Measurements from ENCODE around the gene PARD6A. TPM values are rescaled to one million over a fixed set of nuclear protein-coding genes. Genes with fewer than 3 reads are reported as not detected.

The PARD6A gene
- total and polyA plus RNA-seq, 2 experiments from 2014 or later, result 0.58 to 0.97 TPM

- no peak for TF ChIP-seq EZH2phosphoT487 (IDR thresholded peaks at IDR 0.05; ENCODE audit: insufficient read depth, low read depth)
- TF ChIP-seq EZH2 (IDR thresholded peaks at IDR 0.05; ENCODE audit: insufficient read depth, poor library complexity, severe bottlenecking), result no peak
- Histone ChIP-seq H3K79me2 (ENCODE audit: insufficient read depth) (no peaks in the 10 kb centered on the region), H3K4me3 (no peak overlapping the region), H4K20me1 (ENCODE audit: insufficient read depth) (no peaks in the 10 kb centered on the region), H3K9ac (no peak overlapping the region), H3K36me3 (ENCODE audit: low read depth) (no peaks in the 10 kb centered on the region), H3K9me3 (ENCODE audit: low read depth) (no peaks in the 10 kb centered on the region), H3K27me3 (replicated peaks; ENCODE audit: insufficient read depth) (no peaks in the 10 kb centered on the region), H3K27ac (no peak overlapping the region), H3K4me1 (ENCODE audit: insufficient read depth) (no peaks in the 10 kb centered on the region), H2AFZ (no peak overlapping the region), H3K4me2 (ENCODE audit: unreplicated experiment) (no peak overlapping the region), H3K9me2 (ENCODE audit: insufficient read depth) (no peaks in the 10 kb centered on the region), H3F3A (ENCODE audit: insufficient read depth) (no peaks in the 10 kb centered on the region)
- WGBS, 2 experiments (ENCODE audit: low coverage in 1 of 2, low lambda C conversion rate in 2 of 2, missing lambda C conversion rate in 2 of 2), result 75 to 79% methylated on average over 8 of the region's 8 CpGs
- no peak for DNase-seq
- in situ Hi-C loops (cut with MboI), result loop anchor here (10.0 kb wide), 1 partner anchor 128 kb away; the partner anchor contains the start of genes RANBP10 and TSNAXIP1
These were observed 16.2 kb downstream of the PARD6A start for GRCh38 chr16:67676939-67677338.

- Histone ChIP-seq H3K4me2 (ENCODE audit: unreplicated experiment) (no peak overlapping the region), H3K9me2 (ENCODE audit: insufficient read depth) (no peaks in the 10 kb centered on the region), H3K9ac (no peak overlapping the region), H3K4me1 (ENCODE audit: insufficient read depth) (no peaks in the 10 kb centered on the region), H3K9me3 (ENCODE audit: low read depth) (no peaks in the 10 kb centered on the region), H4K20me1 (ENCODE audit: insufficient read depth) (no peaks in the 10 kb centered on the region), H3K79me2 (ENCODE audit: insufficient read depth) (no peaks in the 10 kb centered on the region), H3F3A (ENCODE audit: insufficient read depth) (no peaks in the 10 kb centered on the region), H3K4me3 (no peak overlapping the region), H2AFZ (no peak overlapping the region), H3K36me3 (ENCODE audit: low read depth) (no peaks in the 10 kb centered on the region), H3K27ac (no peak overlapping the region), H3K27me3 (replicated peaks; ENCODE audit: insufficient read depth) (no peaks in the 10 kb centered on the region)
- no peak for TF ChIP-seq EZH2phosphoT487 (IDR thresholded peaks at IDR 0.05; ENCODE audit: insufficient read depth, low read depth)
- TF ChIP-seq EZH2 (IDR thresholded peaks at IDR 0.05; ENCODE audit: insufficient read depth, poor library complexity, severe bottlenecking), result no peak
- in situ Hi-C loops (cut with MboI), result loop anchor here (10.0 kb wide), 1 partner anchor 127 kb away; the partner anchor contains the start of genes RANBP10 and TSNAXIP1
- 92 to 100% methylated on average over 1 of the region's 1 CpG for WGBS, 2 experiments (ENCODE audit: low coverage in 1 of 2, low lambda C conversion rate in 2 of 2, missing lambda C conversion rate in 2 of 2)
- no peak for DNase-seq
These were observed 17.0 kb downstream of the PARD6A start for GRCh38 chr16:67677712-67678111.

GRCh38 chr16:67678354-67679023, 17.7 kb downstream of the PARD6A start:
- no peak overlapping the region for H3K4me3 ChIP-seq
- H3K9me3 ChIP-seq (ENCODE audit: low read depth), result no peaks in the 10 kb centered on the region
- no peak overlapping the region for H3K4me2 ChIP-seq (ENCODE audit: unreplicated experiment)
- H3K27ac ChIP-seq, result no peak overlapping the region
- no peaks in the 10 kb centered on the region for H3K4me1 ChIP-seq (ENCODE audit: insufficient read depth)
- H3F3A ChIP-seq (ENCODE audit: insufficient read depth), result no peaks in the 10 kb centered on the region
- no peaks in the 10 kb centered on the region; the same call in 1 of the 2 replicates for H3K36me3 ChIP-seq (ENCODE audit: low read depth)
- H3K9ac ChIP-seq, result no peak overlapping the region
- no peaks in the 10 kb centered on the region for H3K9me2 ChIP-seq (ENCODE audit: insufficient read depth)
- H4K20me1 ChIP-seq (ENCODE audit: insufficient read depth), result no peaks in the 10 kb centered on the region
- no peak overlapping the region for H2AFZ ChIP-seq
- in situ Hi-C loops (cut with MboI), result loop anchor here (10.0 kb wide), 1 partner anchor 126 kb away; the partner anchor contains the start of genes RANBP10 and TSNAXIP1
- H3K27me3 ChIP-seq (replicated peaks; ENCODE audit: insufficient read depth), result no peaks in the 10 kb centered on the region
- no peaks in the 10 kb centered on the region for H3K79me2 ChIP-seq (ENCODE audit: insufficient read depth)
- TF ChIP-seq EZH2phosphoT487 (IDR thresholded peaks at IDR 0.05; ENCODE audit: insufficient read depth, low read depth) (no peak), EZH2 (IDR thresholded peaks at IDR 0.05; ENCODE audit: insufficient read depth, poor library complexity, severe bottlenecking) (no peak)
- 97% methylated on average over 12 of the region's 12 CpGs for WGBS, 2 experiments (ENCODE audit: low coverage in 1 of 2, low lambda C conversion rate in 2 of 2, missing lambda C conversion rate in 2 of 2)
- DNase-seq, result no peak

GRCh38 chr16:67679935-67680897, 19.5 kb downstream of the PARD6A start:
- WGBS, 2 experiments (ENCODE audit: low coverage in 1 of 2, low lambda C conversion rate in 2 of 2, missing lambda C conversion rate in 2 of 2), result 96 to 98% methylated on average over 10 of the region's 10 CpGs
- Histone ChIP-seq H4K20me1 (ENCODE audit: insufficient read depth) (no peaks in the 10 kb centered on the region), H3K9me3 (ENCODE audit: low read depth) (no peaks in the 10 kb centered on the region), H3K79me2 (ENCODE audit: insufficient read depth) (no peaks in the 10 kb centered on the region), H3K4me1 (ENCODE audit: insufficient read depth) (peaks cover 6% of the 10 kb centered on the region; the same call in 1 of the 2 replicates), H3F3A (ENCODE audit: insufficient read depth) (no peaks in the 10 kb centered on the region), H3K27ac (no peak overlapping the region), H3K4me3 (no peak overlapping the region), H3K27me3 (replicated peaks; ENCODE audit: insufficient read depth) (no peaks in the 10 kb centered on the region), H3K4me2 (ENCODE audit: unreplicated experiment) (no peak overlapping the region), H2AFZ (no peak overlapping the region), H3K36me3 (ENCODE audit: low read depth) (no peaks in the 10 kb centered on the region; the same call in 1 of the 2 replicates), H3K9me2 (ENCODE audit: insufficient read depth) (no peaks in the 10 kb centered on the region), H3K9ac (no peak overlapping the region)
- no peak for DNase-seq
- in situ Hi-C loops (cut with MboI), result loop anchor here (10.0 kb wide), 1 partner anchor 125 kb away; the partner anchor contains the start of genes RANBP10 and TSNAXIP1
- TF ChIP-seq EZH2 (IDR thresholded peaks at IDR 0.05; ENCODE audit: insufficient read depth, poor library complexity, severe bottlenecking) (no peak), EZH2phosphoT487 (IDR thresholded peaks at IDR 0.05; ENCODE audit: insufficient read depth, low read depth) (no peak)

All from GM23248 (cell line).